SIG-M5 treated with dmso at 0.1 percent for 504 hours (cell line): ENCODE data around the gene LRRC71.

Source experiments
- DNase-seq: peaks from one replicate; lab custom pipeline; 2025; ENCODE audit not compliant: unreplicated experiment; lab: John Stamatoyannopoulos, UW

The LRRC71 gene

DNA sequence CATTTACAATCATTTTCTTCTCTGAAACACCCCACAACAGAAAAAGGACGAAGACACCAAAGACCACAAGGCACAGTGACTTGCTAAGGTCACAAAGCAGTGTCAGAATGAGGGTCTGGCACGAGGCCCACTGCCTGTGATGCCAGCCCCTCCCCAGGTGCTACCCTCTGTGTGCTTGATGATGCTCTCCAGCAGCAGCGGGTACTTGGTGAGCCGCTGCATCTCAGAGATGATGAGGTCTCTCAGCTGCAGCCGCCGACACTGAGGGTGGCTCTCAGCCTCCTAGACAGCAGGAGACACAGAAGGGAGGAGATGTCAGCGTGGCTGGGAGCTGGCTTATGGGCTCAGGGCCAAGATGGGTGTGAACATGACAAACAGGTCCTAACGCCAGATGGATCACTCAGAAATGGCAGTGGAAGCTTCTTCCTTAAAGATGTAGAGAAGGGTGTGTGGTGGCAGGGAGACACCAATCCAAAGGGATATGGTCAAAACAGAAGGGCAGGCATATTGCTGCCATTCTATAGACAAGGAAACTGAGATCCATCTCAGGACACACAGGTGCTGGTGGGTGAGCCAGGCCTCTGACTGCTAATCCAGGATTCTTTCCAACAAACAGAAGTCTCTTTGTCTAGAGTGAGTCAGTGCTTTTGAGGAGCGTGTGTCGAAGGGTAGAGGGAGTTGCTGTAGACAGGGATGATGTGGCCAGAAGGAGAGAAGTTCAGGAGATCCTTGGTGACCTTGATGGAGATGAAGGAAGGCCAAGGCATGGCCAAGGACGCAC is 25.6 kb downstream of the LRRC71 start:
- no peak for DNase-seq

DNA sequence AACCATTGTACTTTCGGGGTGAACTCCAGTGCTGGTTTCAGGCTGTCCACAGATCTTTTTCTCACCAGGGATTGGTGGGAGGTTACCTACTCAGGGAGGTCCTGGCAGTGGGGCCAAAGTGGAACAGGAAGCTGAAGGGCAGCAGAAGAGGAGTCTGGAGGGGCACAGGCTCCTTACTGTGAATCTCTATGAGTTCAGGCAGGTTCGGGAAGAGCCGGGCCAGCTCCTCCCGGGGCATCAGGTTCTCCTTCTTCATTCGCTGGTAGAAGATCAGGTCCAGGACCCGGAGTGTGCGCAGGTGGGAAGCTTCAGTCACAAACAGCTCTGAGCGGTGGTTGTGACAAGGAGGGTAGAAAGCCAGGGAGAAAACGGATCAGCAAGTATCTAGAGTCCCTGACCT is 26.7 kb downstream of the LRRC71 start:
- DNase-seq: no peak

DNA sequence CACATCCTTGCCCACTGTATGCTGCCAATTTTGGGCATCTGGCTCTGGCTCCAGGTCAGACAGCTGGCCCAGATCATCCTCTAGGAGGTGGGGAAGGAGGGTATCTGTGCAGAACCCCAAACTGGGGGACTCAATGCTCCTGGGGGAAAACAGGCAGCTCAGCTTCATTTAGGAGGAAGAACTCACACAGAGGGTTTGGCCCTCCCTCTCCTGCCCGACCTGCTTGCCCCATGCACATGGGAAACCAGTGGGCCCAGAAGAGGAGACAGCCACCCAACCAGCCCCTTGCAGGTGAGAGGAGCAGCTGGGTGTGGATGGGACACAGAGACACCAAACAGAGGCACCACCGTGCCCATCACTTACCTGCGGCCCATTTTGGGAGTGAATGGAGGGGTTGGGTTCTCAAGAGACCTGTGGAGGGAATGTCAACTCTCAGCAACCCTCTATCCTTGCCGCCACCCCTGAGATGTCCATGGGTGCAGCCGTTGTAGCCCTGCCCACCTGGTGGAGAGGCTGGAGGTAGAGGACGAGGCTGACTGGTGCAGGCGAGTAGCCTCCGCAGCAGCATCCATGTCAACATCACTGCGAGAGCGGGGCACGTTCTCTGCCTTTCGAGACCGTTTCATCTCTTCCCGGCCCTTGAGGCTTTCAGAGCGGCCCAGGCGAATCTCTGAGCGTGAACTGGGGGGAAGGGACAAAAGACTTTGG is 27.5 kb downstream of the LRRC71 start:
- no peak for DNase-seq

- DNase-seq: no peak
Observed at GRCh38 chr1:156948708-156949107, 28.3 kb downstream of the LRRC71 start.

- no peak for DNase-seq
Observed at GRCh38 chr1:156949127-156949526, 28.7 kb downstream of the LRRC71 start.

DNA sequence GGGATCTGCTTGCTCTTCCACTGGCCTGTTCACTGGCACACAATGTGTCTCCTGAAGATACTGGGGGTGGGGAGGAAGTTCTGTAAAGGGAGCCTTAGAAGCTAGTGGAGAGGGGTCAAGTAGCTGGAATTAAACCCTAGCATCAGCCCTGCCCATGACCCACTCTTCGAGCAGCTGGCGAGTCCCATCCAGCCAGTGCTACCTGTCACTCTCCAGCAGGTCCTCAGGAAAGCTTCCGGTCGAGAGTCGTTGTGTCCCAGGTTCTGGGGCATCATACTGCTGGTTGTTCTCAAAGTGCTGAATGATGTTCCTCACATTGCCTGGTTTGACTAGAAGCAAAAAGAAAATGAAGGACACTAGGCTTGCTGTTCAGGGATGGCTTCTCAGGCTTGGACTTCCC is 30.9 kb downstream of the LRRC71 start:
- DNase-seq: no peak

DNA sequence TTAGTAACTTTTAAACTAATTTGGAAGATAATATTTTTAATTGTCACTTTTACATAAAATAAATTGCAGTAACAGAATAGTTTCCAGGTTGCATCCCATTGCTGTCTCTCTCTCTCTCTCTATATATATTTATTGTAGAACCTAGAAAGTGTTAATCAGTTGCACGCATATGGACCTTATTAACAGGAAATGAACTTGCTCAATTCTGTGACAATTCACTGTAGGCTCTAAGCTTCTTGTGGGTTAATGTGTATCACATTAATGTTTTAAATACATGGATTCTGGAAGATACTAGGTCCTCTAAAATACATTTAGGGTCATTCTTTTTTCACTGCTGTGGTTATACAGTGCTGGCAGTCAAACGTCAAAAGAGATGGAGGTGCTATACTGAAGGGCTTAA is 33.1 kb downstream of the LRRC71 start:
- no peak for DNase-seq

GRCh38 chr1:156956333-156956732 is 35.9 kb downstream of the LRRC71 start:
- no peak for DNase-seq

DNA sequence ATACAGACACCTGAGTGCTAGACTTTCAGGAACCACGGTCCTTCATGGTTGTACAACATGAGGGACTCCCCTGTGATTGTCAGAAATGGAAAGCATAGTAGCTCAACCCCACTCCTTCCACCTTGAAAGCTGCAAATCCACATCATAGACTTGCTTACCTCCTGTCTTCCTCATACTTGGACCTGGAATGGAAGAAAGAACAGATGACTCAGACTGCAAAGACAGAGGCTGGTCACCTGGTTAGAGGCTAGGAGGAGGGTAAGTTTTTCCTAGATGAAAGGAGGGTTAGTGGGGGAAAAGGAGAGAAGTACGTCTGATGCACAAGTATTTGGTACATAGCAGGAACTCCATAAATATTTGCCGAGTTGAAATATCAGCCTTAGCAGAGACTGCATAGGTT is 37.2 kb downstream of the LRRC71 start:
- no peak for DNase-seq

DNA sequence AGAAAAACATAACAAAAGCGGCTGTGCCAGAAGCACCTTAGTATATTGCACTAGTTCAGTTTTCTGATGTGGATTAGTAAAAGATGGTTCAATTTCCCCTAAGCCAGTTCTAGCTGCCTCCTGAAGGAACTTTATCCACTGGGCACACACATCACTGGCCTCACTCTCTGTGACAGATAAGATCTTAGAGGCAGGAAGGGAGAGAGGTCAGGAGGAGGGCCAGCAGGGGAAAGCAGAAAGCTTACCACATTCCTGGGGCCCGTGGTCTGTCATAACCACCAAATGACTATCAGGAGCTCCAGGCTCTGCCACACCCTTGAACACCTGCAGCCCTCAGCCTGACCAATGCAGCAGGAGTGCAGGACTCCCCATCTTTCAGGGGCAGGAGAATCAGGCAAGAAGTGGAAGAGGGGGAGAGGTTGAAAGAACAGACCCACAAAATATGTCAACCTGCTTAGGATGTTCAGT is 37.8 kb downstream of the LRRC71 start:
- DNase-seq: no peak

GRCh38 chr1:156959414-156959813 is 39.0 kb downstream of the LRRC71 start:
- DNase-seq: no peak

DNA sequence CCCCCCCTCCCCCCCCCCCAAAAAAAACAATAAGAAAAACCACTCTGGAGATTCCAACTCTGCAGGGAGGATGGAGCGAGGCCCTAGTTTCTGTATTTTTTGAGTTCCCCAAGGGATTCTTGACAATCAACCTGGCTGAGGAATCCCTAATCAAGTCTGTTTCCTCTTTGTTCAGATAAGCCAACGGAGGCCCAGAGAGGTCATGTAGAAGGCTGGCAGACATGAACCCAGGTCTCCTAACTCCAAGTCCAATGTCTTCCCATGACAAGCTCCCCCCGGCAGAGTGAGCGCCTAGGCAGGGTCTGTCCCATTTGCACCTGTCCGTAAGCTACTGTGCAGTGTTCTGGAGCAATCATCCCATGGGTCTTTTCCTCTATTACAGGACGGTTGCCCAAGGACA is 39.5 kb downstream of the LRRC71 start:
- no peak for DNase-seq

- peak; percentile 34 for DNase-seq
Observed at GRCh38 chr1:156961709-156962108, 41.3 kb downstream of the LRRC71 start.

GRCh38 chr1:156963621-156964020 is 43.2 kb downstream of the LRRC71 start:
- peak; percentile 81 for DNase-seq

- no peak for DNase-seq
Observed at GRCh38 chr1:156964441-156964840, 44.0 kb downstream of the LRRC71 start.

- no peak for DNase-seq
Observed at GRCh38 chr1:156969496-156969895, 49.1 kb downstream of the LRRC71 start.

DNA sequence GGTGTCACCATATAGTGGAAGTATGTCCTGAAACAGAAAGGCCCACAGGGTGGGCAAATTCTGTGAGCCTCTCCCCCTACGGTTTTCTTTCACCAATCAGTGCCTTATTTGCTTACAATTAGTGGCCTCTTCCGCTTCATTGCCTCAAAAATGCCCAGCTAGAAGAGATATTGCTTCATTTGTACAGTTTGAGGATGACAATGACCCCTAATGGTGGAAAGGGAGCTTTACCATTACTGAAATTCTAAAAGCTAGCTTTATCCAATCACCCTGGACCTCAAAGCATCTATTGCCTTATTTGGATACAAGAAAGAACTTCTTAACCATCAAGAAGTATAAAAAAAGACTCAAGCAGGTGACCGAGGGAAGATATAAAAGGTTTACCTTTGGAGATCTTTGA is 49.6 kb downstream of the LRRC71 start:
- DNase-seq: peak; percentile 69

DNA sequence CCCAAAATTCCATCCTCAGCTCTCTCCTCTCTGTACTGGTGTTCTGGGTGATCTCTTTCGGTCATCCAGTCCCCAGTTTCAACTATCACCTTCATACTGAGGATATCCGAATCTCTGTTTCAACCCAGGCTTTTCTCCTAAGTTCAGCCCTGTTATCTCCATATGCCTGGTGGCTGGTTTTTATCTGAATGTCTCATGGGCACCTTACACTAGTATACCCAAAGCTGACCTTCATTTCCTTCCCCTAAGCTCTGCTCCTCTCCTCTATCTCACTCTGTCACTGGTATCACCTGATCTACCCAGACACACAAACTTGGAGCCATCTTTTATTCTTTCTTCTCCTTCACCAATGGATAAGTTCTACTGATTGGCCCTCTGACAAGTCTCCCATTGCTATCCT is 53.0 kb downstream of the LRRC71 start:
- no peak for DNase-seq

- DNase-seq: no peak
Observed at GRCh38 chr1:156975084-156975483, 54.7 kb downstream of the LRRC71 start.

GRCh38 chr1:156980551-156980950 is 60.1 kb downstream of the LRRC71 start:
- DNase-seq: no peak
